Suppressor macrophage treated with lipopolysaccharide for 4 hours (primary cell): ENCODE data around the gene MINDY4.

ENCODE experiments used
- DNase-seq: peaks from one replicate; pipeline ENCODE4 v3.0.0-alpha.2; 2020

Gene MINDY4

GRCh38 chr7:30934732-30935568, 163.7 kb downstream of the MINDY4 start:
- DNase-seq, result no peak

DNA sequence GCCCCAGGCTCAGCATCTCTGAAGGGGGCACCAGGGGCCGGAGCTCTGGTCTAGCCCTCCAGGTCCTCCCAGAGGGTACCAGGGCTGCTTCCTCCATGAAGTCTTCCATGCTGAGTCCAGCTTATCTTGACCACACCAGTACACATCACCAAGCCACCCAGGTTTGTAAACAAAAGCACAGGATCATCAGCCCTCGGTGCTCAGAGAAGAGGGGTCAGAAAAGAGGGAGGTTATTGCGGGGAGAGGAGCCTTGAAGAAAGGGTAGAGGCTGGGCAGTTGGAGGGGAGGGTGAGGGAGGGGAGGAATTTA, 164.3 kb downstream of the MINDY4 start:
- DNase-seq, result no peak

- DNase-seq, result no peak
These were observed 165.5 kb downstream of the MINDY4 start for GRCh38 chr7:30936650-30937245.

- no peak for DNase-seq
These were observed 166.2 kb downstream of the MINDY4 start for GRCh38 chr7:30937416-30937815.

GRCh38 chr7:30938435-30939316, 167.5 kb downstream of the MINDY4 start:
- peak; percentile 66 for DNase-seq

DNA sequence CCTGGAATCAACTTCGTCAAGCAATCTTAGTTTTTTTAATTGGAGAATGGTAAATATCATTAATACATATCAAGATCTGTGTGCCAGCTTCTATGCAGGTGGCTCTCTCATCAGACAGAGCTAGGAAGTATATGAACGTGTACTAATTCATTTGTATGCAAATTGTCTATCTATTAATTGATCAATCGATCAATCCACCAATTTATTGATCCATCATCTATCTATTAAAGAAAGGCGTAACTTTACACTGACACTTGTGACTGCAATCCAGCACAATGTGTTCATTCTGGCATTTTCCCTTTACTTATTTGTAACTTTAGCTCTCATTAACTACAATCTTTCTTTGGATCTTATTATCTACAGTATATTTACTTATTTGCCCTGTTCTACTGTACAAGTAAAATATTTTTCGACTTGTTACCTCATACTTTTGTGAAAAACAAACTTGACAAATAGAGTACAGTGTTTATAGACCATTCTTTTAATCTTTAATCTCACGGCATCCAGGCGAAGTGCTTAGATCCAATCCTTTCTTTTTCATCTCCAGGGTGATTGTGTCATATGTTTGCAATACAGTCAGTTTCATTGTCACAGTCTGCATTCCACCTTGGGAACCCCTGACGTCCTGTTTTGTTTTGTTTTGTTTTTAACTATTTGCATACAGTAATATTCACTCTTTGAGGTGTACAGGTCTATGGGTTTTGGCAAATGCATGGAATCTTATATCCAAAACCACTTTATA, 170.5 kb downstream of the MINDY4 start:
- no peak for DNase-seq
